AG04450 (cell line): ENCODE data around the gene ABLIM2. TPM values are rescaled to one million over a fixed set of nuclear protein-coding genes. Genes with fewer than 3 reads are reported as not detected.

Experiments used
- CTCF ChIA-PET: fragments of 300-600, 350-600 bp; formaldehyde crosslinking; extraction: SDS; loops from one replicate; lab custom pipeline; 2022; ENCODE audit warnings: antibody characterized with exemption, inconsistent platforms; lab: Charles Lee
- POLR2A ChIA-PET: fragments of 350-600 bp; formaldehyde crosslinking; extraction: SDS; loops from one replicate; lab custom pipeline; 2021; ENCODE audit warnings: antibody characterized with exemption, inconsistent platforms; lab: Yijun Ruan, JAX
- DNase-seq: peaks from one replicate; pipeline ENCODE4 v3.0.0-alpha.2; 2011; ENCODE audit warnings: low read depth, low spot score
- H3K27ac ChIP-seq: one replicate; pipeline ENCODE4 v1.5.1; 2012; ENCODE audit warnings: low read depth, low read length, control low read depth
- H3K27me3 ChIP-seq: one replicate; pipeline ENCODE4 v1.6.0; 2012; ENCODE audit warnings: low read length; ENCODE audit not compliant: control insufficient read depth, insufficient read depth
- H3K4me3 ChIP-seq: 2 replicates; pipeline ENCODE4 v1.5.1; 2011; ENCODE audit warnings: mild to moderate bottlenecking, low read depth, low read length, control low read depth
- H3K9me3 ChIP-seq: 2 replicates; pipeline ENCODE4 v1.5.1; 2012; ENCODE audit warnings: low read length; ENCODE audit not compliant: control insufficient read depth, insufficient read depth
- CTCF ChIP-seq: IDR thresholded peaks from 2 replicates; pipeline ENCODE4 v1.5.1; 2011; ENCODE audit warnings: low read depth, low read length, control low read depth, inconsistent platforms
- polyA plus RNA-seq: library from polyadenylated mRNA; depleted of rRNA; stranded (reverse); fragments of >200 nt; gene quantifications from 2 replicates; pipeline ENCODE4 v1.2.3, GENCODE V29; 2011

The ABLIM2 gene
- polyA plus RNA-seq, 1 experiment, result not detected

- H3K27me3 ChIP-seq, result no peaks in the 10 kb centered on the region
- no peak for TF ChIP-seq CTCF
- CTCF ChIA-PET, result no interaction called here
- H3K27ac ChIP-seq, result no peak overlapping the region
- POLR2A ChIA-PET, result no interaction called here
- H3K4me3 ChIP-seq, result no peak overlapping the region
- H3K9me3 ChIP-seq, result no peaks in the 10 kb centered on the region; the same call in 1 of the 2 replicates
- DNase-seq, result no peak
Measured at GRCh38 chr4:7981738-7982394, 176.7 kb downstream of the ABLIM2 start.

GRCh38 chr4:7980036-7980435 lies 178.6 kb downstream of the ABLIM2 start:
- no peak for DNase-seq
- H3K9me3 ChIP-seq, result no peaks in the 10 kb centered on the region; the same call in 1 of the 2 replicates
- no peak overlapping the region for H3K27ac ChIP-seq
- ChIA-PET CTCF (no interaction called here), POLR2A (no interaction called here)
- no peak for TF ChIP-seq CTCF
- no peak overlapping the region for H3K4me3 ChIP-seq
- H3K27me3 ChIP-seq, result no peaks in the 10 kb centered on the region

- ChIA-PET POLR2A (interaction anchor here (0.6 kb wide), 1 partner anchor 169 kb away, joined by 3 read pairs; no protein-coding TSS in a partner anchor), CTCF (interaction anchor here (0.5 to 2.5 kb wide), 2 partner anchors 8 to 112 kb away, joined by 3 to 16 read pairs; no protein-coding TSS in a partner anchor)
- H3K9me3 ChIP-seq, result no peaks in the 10 kb centered on the region; the same call in 1 of the 2 replicates
- peak overlapping the region; percentile 0 for H3K27ac ChIP-seq
- no peak overlapping the region for H3K4me3 ChIP-seq
- no peaks in the 10 kb centered on the region for H3K27me3 ChIP-seq
- no peak for DNase-seq
- no peak for TF ChIP-seq CTCF
Measured at GRCh38 chr4:7979652-7979968, 179.0 kb downstream of the ABLIM2 start.

GRCh38 chr4:7978907-7979651 lies 179.5 kb downstream of the ABLIM2 start:
- ChIA-PET CTCF (interaction anchor here (0.5 to 2.5 kb wide), 3 partner anchors 9 to 111 kb away, joined by 3 to 16 read pairs (median 4); no protein-coding TSS in a partner anchor), POLR2A (interaction anchor here (0.6 kb wide), 1 partner anchor 169 kb away, joined by 3 read pairs; no protein-coding TSS in a partner anchor)
- no peak for TF ChIP-seq CTCF
- H3K4me3 ChIP-seq, result no peak overlapping the region
- no peaks in the 10 kb centered on the region for H3K27me3 ChIP-seq
- peak overlapping the region; percentile 21 for H3K27ac ChIP-seq
- no peak for DNase-seq
- no peaks in the 10 kb centered on the region; the same call in 1 of the 2 replicates for H3K9me3 ChIP-seq

GRCh38 chr4:7978489-7978888 lies 180.1 kb downstream of the ABLIM2 start:
- TF ChIP-seq CTCF, result no peak
- H3K4me3 ChIP-seq, result no peak overlapping the region
- no peak overlapping the region for H3K27ac ChIP-seq
- CTCF ChIA-PET, result interaction anchor here (0.7 to 2.5 kb wide), 4 partner anchors 9 to 184 kb away, joined by 3 to 16 read pairs (median 4); no protein-coding TSS in a partner anchor
- H3K9me3 ChIP-seq, result no peaks in the 10 kb centered on the region; the same call in 1 of the 2 replicates
- no peak for DNase-seq
- no peaks in the 10 kb centered on the region for H3K27me3 ChIP-seq
- POLR2A ChIA-PET, result no interaction called here
